SK-N-SH treated with all-trans-retinoic acid at 6 μM for 48 hours (cell line): ENCODE measurements around the gene PLCB1.

Experiments used
- ATAC-seq: fragments of 200-7000 bp; cut with Tn5 transposase; 3 replicates; pipeline ENCODE4 v1.9.1; 2020; ENCODE audit warnings: mild to moderate bottlenecking, moderate library complexity
- ARNTL ChIP-seq: fragments of 450-650 bp; formaldehyde crosslinking; IDR thresholded peaks from 2 replicates; pipeline ENCODE4 v1.5.0; 2020; ENCODE audit warnings: low read depth, mild to moderate bottlenecking, moderate library complexity, borderline replicate concordance
- BACH2 ChIP-seq: fragments of 250-450 bp; sonication (Bioruptor Pico); IDR thresholded peaks from 2 replicates; pipeline ENCODE4 v1.9.0; 2021; ENCODE audit warnings: mild to moderate bottlenecking, borderline replicate concordance
- CSDC2 ChIP-seq: fragments of 250-450 bp; sonication (Bioruptor Pico); IDR thresholded peaks from 2 replicates; pipeline ENCODE4 v1.5.0; 2020; ENCODE audit warnings: mild to moderate bottlenecking, moderate library complexity
- CSRNP3 ChIP-seq: fragments of 250-450 bp; sonication (Bioruptor Pico); IDR thresholded peaks from 2 replicates; pipeline ENCODE4 v1.5.1; 2021; ENCODE audit warnings: mild to moderate bottlenecking, moderate library complexity
- ESRRG ChIP-seq: fragments of 250-450 bp; sonication (Bioruptor Pico); IDR thresholded peaks from 2 replicates; pipeline ENCODE4 v1.6.1; 2021; ENCODE audit warnings: mild to moderate bottlenecking
- GLIS3 ChIP-seq: fragments of 250-450 bp; sonication (Bioruptor Pico); IDR thresholded peaks from 2 replicates; pipeline ENCODE4 v1.5.0; 2020; ENCODE audit warnings: mild to moderate bottlenecking, moderate library complexity
- OSR1 ChIP-seq: fragments of 250-450 bp; sonication (Bioruptor Pico); IDR thresholded peaks from 2 replicates; pipeline ENCODE4 v1.8.0; 2022; ENCODE audit warnings: moderate library complexity, mild to moderate bottlenecking, inconsistent platforms
- PATZ1 ChIP-seq: fragments of 250-450 bp; sonication (Bioruptor Pico); IDR thresholded peaks from 2 replicates; pipeline ENCODE4 v1.8.0; 2020; ENCODE audit warnings: mild to moderate bottlenecking, moderate library complexity, borderline replicate concordance
- POU6F1 ChIP-seq: fragments of 250-450 bp; sonication (Bioruptor Pico); IDR thresholded peaks from 2 replicates; pipeline ENCODE4 v1.8.0; 2021; ENCODE audit warnings: low read depth, mild to moderate bottlenecking, moderate library complexity, borderline replicate concordance
- PPARA ChIP-seq: fragments of 250-450 bp; sonication (Bioruptor Pico); IDR thresholded peaks from 2 replicates; pipeline ENCODE4 v1.5.0; 2020; ENCODE audit warnings: mild to moderate bottlenecking, borderline replicate concordance
- RARB ChIP-seq: fragments of 250-450 bp; sonication (Bioruptor Pico); IDR thresholded peaks from 2 replicates; pipeline ENCODE4 v1.8.0; 2021; ENCODE audit warnings: mild to moderate bottlenecking, moderate library complexity
- SNAI2 ChIP-seq: fragments of 250-450 bp; sonication (Bioruptor Pico); IDR thresholded peaks from 2 replicates; pipeline ENCODE4 v1.5.0; 2020; ENCODE audit warnings: mild to moderate bottlenecking, moderate library complexity
- TCF4 ChIP-seq: fragments of 250-450 bp; sonication (Bioruptor Pico); IDR thresholded peaks from 2 replicates; pipeline ENCODE4 v1.8.0; 2021; ENCODE audit warnings: mild to moderate bottlenecking, moderate library complexity, borderline replicate concordance
- TOX ChIP-seq: fragments of 250-450 bp; sonication (Bioruptor Pico); IDR thresholded peaks from 2 replicates; pipeline ENCODE4 v1.8.0; 2021; ENCODE audit warnings: mild to moderate bottlenecking, moderate library complexity, borderline replicate concordance
- ZC3H10 ChIP-seq: fragments of 250-450 bp; sonication (Bioruptor Pico); IDR thresholded peaks from 2 replicates; pipeline ENCODE4 v1.5.1; 2021; ENCODE audit warnings: mild to moderate bottlenecking, moderate library complexity
- ZNF565 ChIP-seq: fragments of 450-650 bp; formaldehyde crosslinking; conservative IDR thresholded peaks from 2 replicates; pipeline ENCODE4 v1.5.0; 2020; ENCODE audit warnings: low read depth, mild to moderate bottlenecking, moderate library complexity
- ZNF70 ChIP-seq: fragments of 450-650 bp; formaldehyde crosslinking; IDR thresholded peaks from 2 replicates; pipeline ENCODE4 v1.5.0; 2020; ENCODE audit warnings: mild to moderate bottlenecking, moderate library complexity
- ZNF8 ChIP-seq: fragments of 450-650 bp; formaldehyde crosslinking; IDR thresholded peaks from 2 replicates; pipeline ENCODE4 v1.5.0; 2020; ENCODE audit warnings: mild to moderate bottlenecking, moderate library complexity

PLCB1 gene

GRCh38 chr20:8874437-8874836 is 742.4 kb downstream of the PLCB1 start (continued):
- TF ChIP-seq SNAI2 (no peak), ARNTL (CRISPR knock-in tag) (no peak), TOX (CRISPR knock-in tag) (no peak), ZC3H10 (no peak)

GRCh38 chr20:8875586-8875985 is 743.5 kb downstream of the PLCB1 start:
- no peak for ATAC-seq
- TF ChIP-seq ZNF565 (CRISPR knock-in tag) (no peak), TOX (CRISPR knock-in tag) (no peak), OSR1 (CRISPR knock-in tag) (no peak), PPARA (CRISPR knock-in tag) (no peak), ARNTL (CRISPR knock-in tag) (no peak), PATZ1 (no peak), ZNF8 (CRISPR knock-in tag) (no peak)

- ATAC-seq = no peak
- TF ChIP-seq CSDC2 = no peak
- TF ChIP-seq ZC3H10 = no peak
- TF ChIP-seq OSR1 (CRISPR knock-in tag) = no peak
- no peak for TF ChIP-seq SNAI2
- no peak for TF ChIP-seq GLIS3 (CRISPR knock-in tag)
- TF ChIP-seq RARB = no peak
- TF ChIP-seq POU6F1 = no peak
Observed at GRCh38 chr20:8876366-8876765, 744.3 kb downstream of the PLCB1 start.

- TF ChIP-seq ZNF70 (CRISPR knock-in tag) = no peak
- no peak for TF ChIP-seq PPARA (CRISPR knock-in tag)
- TF ChIP-seq CSRNP3 (CRISPR knock-in tag) = no peak
- TF ChIP-seq ZC3H10 = no peak
- no peak for TF ChIP-seq PATZ1
- TF ChIP-seq TCF4 (CRISPR knock-in tag) = no peak
- TF ChIP-seq BACH2 (CRISPR knock-in tag) = no peak
- no peak for TF ChIP-seq POU6F1
- no peak for TF ChIP-seq ESRRG (CRISPR knock-in tag)
- no peak for TF ChIP-seq ARNTL (CRISPR knock-in tag)
- ATAC-seq = no peak
Observed at GRCh38 chr20:8877294-8877693, 745.2 kb downstream of the PLCB1 start.

- no peak for TF ChIP-seq ESRRG (CRISPR knock-in tag)
- TF ChIP-seq ZNF70 (CRISPR knock-in tag) = no peak
- ATAC-seq = no peak
Observed at GRCh38 chr20:8879669-8880068, 747.6 kb downstream of the PLCB1 start.
